Central memory CD8-positive, alpha-beta T cell (primary cell): ENCODE measurements around the gene ALK.

ENCODE experiments used
- ATAC-seq: fragments of 150-1000 bp; cut with Tn5 transposase; replicated peaks from 2 replicates; pipeline ENCODE4 v1.10.0; 2022; ENCODE audit warnings: mild to moderate bottlenecking, moderate FRiP score, moderate number of reproducible peaks; ENCODE audit not compliant: poor library complexity, severe bottlenecking; ENCODE audit errors: extremely low read depth
- DNase-seq, 2 donors: peaks; one replicate each; pipeline ENCODE4 v3.0.0; 2021; ENCODE audit warnings: low spot score in 2 of 2
- H3K27ac Mint-ChIP-seq: one replicate; pipeline ENCODE4 v1.8.0; 2022; ENCODE audit warnings: low read depth, mild to moderate bottlenecking, moderate library complexity, mixed read lengths
- H3K27me3 Mint-ChIP-seq: one replicate; pipeline ENCODE4 v1.8.0; 2022; ENCODE audit warnings: mixed read lengths
- H3K36me3 Mint-ChIP-seq: one replicate; pipeline ENCODE4 v1.8.0; 2022; ENCODE audit warnings: mild to moderate bottlenecking, moderate library complexity, mixed read lengths; ENCODE audit not compliant: insufficient read depth
- H3K4me1 Mint-ChIP-seq: one replicate; pipeline ENCODE4 v1.8.0; 2022; ENCODE audit warnings: mixed read lengths
- H3K4me3 Mint-ChIP-seq: one replicate; pipeline ENCODE4 v1.8.0; 2022; ENCODE audit warnings: mild to moderate bottlenecking, moderate library complexity, mixed read lengths
- H3K9me3 Mint-ChIP-seq: one replicate; pipeline ENCODE4 v1.8.0; 2022; ENCODE audit warnings: mixed read lengths

ALK gene

DNA sequence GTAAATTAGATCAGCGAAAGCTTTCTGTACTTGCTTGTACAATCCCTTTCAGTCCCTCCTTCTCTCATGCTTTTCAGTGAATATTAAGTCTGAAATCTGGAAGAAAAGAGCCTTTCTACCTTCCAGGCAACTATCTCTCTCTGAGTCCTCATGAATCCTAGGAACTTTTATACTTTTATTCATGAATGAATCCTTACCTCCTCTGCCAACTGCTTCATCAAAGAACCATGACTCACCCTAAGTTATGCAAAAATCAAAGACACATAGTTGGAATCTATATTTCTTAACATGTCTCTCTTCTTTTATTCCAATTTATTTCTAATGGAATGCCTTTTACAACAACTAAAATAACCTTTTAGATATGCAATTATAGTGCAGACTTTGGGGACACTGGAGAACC is 412.0 kb downstream of the ALK start:
- Mint-ChIP-seq H3K9me3 (peaks cover 7% of the 10 kb centered on the region), H3K4me1 (no peaks in the 10 kb centered on the region), H3K27me3 (peaks cover 22% of the 10 kb centered on the region), H3K27ac (no peak overlapping the region), H3K36me3 (peaks cover under 1% of the 10 kb centered on the region), H3K4me3 (no peak overlapping the region)
- ATAC-seq (no peak), DNase-seq (no peak)

DNA sequence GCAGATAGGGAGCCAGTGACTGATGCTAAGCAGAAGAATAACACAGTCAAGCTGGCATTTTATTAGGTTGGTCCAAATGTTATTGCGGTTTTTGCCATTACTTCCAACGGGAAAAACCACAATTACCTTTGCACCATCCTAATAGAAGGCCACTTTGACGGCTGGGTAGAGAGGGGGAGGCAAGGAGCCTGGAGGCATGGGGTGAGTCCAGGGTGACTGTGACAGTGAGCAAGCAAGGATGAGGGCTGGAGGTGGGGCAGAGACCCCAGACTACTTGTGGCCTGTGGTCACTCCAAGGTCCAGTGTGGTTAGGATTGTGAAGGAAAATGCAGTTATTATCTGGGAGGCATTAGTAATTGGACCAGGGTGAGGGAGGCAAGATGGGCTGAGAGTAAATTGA is 416.6 kb downstream of the ALK start:
- Mint-ChIP-seq H3K4me1 (no peaks in the 10 kb centered on the region), H3K4me3 (no peak overlapping the region), H3K36me3 (peaks cover 1% of the 10 kb centered on the region), H3K27me3 (peaks cover 39% of the 10 kb centered on the region), H3K27ac (no peak overlapping the region), H3K9me3 (no peaks in the 10 kb centered on the region)
- DNase-seq (no peak), ATAC-seq (no peak)

DNA sequence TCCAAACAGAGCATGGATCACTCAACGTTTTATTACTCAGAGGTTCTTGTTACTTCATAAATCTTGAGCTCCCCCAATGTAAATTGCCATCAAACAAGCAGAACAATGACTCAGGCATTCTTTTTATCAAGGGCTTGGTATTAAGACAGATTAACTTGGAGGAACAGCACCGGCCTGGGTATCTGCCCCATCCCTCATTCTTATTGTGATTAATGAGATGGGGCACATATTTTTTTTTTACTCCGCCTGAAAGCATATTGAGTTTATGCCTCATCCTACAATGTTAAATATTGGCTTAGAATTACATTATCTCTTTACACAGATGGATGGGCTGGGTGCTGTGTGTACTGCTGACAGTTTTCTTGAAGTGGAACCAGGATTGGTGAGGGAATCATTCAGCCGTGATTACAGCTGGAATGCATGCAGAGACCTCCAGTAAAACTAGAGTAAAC is 418.9 kb downstream of the ALK start:
- H3K27me3 Mint-ChIP-seq: peaks cover 43% of the 10 kb centered on the region
- H3K9me3 Mint-ChIP-seq: no peaks in the 10 kb centered on the region
- no peak for DNase-seq
- no peak overlapping the region for H3K4me3 Mint-ChIP-seq
- H3K4me1 Mint-ChIP-seq: no peaks in the 10 kb centered on the region
- peaks cover 1% of the 10 kb centered on the region for H3K36me3 Mint-ChIP-seq
- H3K27ac Mint-ChIP-seq: no peak overlapping the region
- ATAC-seq: no peak

DNA sequence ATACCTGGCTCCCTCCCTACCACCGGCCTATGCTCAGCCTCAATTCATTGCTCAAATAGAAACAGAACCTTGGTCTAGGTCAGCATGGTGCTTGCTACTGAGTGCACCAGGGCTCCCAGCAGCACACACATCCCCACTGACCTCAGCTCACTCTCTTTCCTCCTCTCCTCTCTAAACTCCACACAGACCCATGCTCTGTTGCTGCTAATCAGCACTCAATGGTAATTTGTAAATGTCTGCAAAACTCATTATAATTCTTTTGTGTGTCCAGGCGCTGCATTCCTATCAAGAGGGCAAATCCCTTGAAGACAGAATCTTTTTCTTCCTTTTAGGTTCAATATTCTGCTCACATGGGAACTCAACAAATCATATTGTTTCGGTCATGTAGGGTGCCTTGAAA is 424.0 kb downstream of the ALK start:
- H3K4me1 Mint-ChIP-seq: no peaks in the 10 kb centered on the region
- no peak for DNase-seq
- ATAC-seq: no peak
- H3K4me3 Mint-ChIP-seq: no peak overlapping the region
- no peaks in the 10 kb centered on the region for H3K9me3 Mint-ChIP-seq
- peaks cover 3% of the 10 kb centered on the region for H3K36me3 Mint-ChIP-seq
- no peak overlapping the region for H3K27ac Mint-ChIP-seq
- peaks cover 9% of the 10 kb centered on the region for H3K27me3 Mint-ChIP-seq

DNA sequence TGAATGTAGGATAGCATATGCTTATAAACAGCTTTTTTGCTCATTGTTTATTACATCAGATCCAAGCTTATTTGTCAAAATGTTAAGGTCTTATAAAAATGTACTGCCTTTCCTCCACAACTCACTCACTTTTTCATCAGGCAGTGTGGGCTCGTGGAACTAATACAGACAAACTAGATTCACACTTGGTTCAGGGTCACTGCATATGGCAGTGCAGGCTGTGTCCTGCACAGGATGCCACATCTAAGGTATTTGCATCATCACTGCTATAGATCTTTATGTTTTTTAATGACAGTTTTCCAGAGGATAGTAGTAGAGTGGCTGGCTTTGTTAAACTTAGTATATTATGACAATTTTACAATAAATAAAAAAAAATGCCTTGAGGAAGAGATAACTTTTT is 425.2 kb downstream of the ALK start:
- Mint-ChIP-seq H3K4me1 (no peaks in the 10 kb centered on the region), H3K36me3 (peaks cover 3% of the 10 kb centered on the region), H3K9me3 (no peaks in the 10 kb centered on the region), H3K27me3 (peaks cover 9% of the 10 kb centered on the region), H3K27ac (no peak overlapping the region), H3K4me3 (no peak overlapping the region)
- ATAC-seq (no peak), DNase-seq (no peak)

DNA sequence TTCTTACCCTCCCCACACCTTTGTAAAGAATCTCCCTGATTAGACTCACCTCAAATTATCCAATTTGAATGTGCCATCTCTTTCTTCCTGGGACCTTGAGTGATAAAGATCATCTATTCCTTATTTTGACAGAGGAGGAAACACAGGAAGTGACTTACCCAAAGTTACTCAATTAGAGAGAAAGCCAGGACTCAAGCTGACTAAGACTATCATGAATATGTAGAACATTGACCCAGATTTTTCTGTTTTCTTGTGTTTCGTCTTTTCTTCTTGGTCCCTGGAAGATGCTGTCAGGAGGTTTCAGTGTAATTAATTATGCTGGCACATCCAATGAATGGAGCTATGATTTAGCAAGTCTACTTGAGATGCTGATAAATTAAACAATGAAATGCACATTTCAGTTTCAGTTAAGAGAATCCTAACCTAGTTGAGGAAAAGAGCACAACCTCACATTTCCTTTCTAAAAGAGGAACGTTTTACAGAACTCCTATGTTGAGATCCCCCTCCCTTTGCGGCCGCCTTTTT is 425.8 kb downstream of the ALK start:
- Mint-ChIP-seq H3K27ac (no peak overlapping the region), H3K9me3 (no peaks in the 10 kb centered on the region), H3K4me1 (no peaks in the 10 kb centered on the region), H3K4me3 (no peak overlapping the region), H3K36me3 (peaks cover 3% of the 10 kb centered on the region), H3K27me3 (peaks cover 9% of the 10 kb centered on the region)
- ATAC-seq (no peak), DNase-seq (no peak)

DNA sequence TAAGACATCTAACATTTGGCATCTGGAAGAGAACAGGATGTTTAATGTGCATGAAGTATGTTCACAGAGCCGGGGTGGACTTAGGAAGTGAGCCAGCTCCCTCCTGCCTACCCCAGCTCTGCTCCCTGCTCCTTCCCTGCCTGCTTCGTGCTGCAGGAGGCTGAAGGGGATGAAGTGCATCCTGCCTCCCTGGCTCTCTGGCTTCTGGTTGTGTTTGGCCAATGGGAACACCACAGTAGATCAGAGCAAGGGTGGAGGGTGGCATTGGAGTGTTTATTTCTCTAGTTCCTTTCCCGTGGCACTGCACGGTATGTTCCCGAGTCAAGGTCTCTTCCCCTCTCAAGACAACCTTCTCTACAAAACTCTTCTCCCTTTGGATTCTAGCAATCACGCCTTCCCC is 426.3 kb downstream of the ALK start:
- ATAC-seq: no peak
- H3K4me3 Mint-ChIP-seq: no peak overlapping the region
- no peak for DNase-seq
- H3K27ac Mint-ChIP-seq: no peak overlapping the region
- H3K36me3 Mint-ChIP-seq: peaks cover 3% of the 10 kb centered on the region
- peaks cover 9% of the 10 kb centered on the region for H3K27me3 Mint-ChIP-seq
- H3K9me3 Mint-ChIP-seq: no peaks in the 10 kb centered on the region
- H3K4me1 Mint-ChIP-seq: no peaks in the 10 kb centered on the region

DNA sequence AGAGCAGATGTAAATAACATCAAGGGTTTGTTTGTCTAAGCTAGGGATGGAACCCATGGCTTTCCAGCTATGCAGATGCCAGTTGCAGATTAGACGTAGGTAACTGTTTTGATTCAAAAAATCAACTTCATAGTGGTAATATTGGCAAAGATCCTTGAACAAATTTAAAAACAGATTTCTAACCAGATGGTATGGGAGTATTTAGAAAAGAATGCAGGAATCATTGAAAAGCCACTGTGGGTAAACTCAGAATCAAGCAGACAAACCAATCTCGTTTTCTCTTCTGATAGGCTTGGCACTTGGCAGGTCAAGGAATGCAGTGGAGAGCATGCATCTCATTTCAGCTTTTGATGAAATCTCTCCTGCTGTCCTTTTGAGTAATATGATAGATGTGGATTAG is 428.7 kb downstream of the ALK start:
- DNase-seq: no peak
- H3K36me3 Mint-ChIP-seq: peaks cover 3% of the 10 kb centered on the region
- H3K9me3 Mint-ChIP-seq: no peaks in the 10 kb centered on the region
- ATAC-seq: no peak
- peaks cover 8% of the 10 kb centered on the region for H3K27me3 Mint-ChIP-seq
- H3K4me1 Mint-ChIP-seq: no peaks in the 10 kb centered on the region
- H3K4me3 Mint-ChIP-seq: no peak overlapping the region
- no peak overlapping the region for H3K27ac Mint-ChIP-seq

DNA sequence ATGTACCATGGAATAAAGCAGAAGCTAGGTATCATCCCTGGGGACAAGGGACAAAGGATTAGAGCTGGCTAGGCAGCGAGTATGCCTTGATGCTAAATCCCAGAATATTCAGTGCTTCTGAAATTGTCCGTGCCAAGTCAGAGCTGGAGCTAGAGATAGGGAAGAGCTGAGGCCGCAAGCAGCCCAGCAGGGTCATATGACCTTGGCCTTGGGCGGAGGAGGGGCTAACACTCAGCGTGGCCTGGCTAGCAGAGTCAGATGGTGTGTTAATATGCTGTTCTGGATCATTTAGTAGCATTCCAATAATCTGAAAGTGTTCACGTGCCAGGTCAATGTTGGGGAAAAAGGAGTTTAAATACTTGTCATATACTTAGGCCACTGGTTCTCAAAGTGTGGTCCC is 431.3 kb downstream of the ALK start:
- no peak overlapping the region for H3K4me3 Mint-ChIP-seq

DNA sequence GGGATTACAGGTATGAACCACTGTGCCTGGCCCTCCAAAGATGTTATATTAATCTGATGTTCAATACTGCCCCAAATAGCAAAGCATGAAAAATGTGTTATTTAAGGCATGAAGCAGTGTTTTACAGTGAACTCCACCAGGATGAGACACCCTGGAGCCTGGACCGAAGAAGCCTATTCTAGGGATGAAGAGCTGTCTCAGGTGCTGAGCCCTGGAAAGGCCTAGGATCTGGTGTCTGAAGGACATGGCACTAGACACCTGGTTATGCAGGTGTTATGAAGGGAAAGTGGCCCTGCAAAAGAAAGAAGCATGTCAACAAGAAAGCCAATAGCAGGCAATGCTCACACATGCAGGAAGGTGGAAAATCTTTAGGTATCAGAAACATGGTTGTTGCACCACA is 431.8 kb downstream of the ALK start:
- Mint-ChIP-seq H3K27ac (no peak overlapping the region), H3K9me3 (no peaks in the 10 kb centered on the region), H3K4me3 (no peak overlapping the region), H3K27me3 (peaks cover 26% of the 10 kb centered on the region), H3K36me3 (peaks cover 2% of the 10 kb centered on the region), H3K4me1 (no peaks in the 10 kb centered on the region)
- ATAC-seq: no peak
- DNase-seq: no peak

More for the DNA sequence above, 431.3 kb downstream of the ALK start:
- no peak overlapping the region for H3K27ac Mint-ChIP-seq
- H3K4me1 Mint-ChIP-seq: no peaks in the 10 kb centered on the region
- ATAC-seq (no peak), DNase-seq (no peak)
- H3K36me3 Mint-ChIP-seq: peaks cover 2% of the 10 kb centered on the region
- no peaks in the 10 kb centered on the region for H3K9me3 Mint-ChIP-seq
- peaks cover 24% of the 10 kb centered on the region for H3K27me3 Mint-ChIP-seq

DNA sequence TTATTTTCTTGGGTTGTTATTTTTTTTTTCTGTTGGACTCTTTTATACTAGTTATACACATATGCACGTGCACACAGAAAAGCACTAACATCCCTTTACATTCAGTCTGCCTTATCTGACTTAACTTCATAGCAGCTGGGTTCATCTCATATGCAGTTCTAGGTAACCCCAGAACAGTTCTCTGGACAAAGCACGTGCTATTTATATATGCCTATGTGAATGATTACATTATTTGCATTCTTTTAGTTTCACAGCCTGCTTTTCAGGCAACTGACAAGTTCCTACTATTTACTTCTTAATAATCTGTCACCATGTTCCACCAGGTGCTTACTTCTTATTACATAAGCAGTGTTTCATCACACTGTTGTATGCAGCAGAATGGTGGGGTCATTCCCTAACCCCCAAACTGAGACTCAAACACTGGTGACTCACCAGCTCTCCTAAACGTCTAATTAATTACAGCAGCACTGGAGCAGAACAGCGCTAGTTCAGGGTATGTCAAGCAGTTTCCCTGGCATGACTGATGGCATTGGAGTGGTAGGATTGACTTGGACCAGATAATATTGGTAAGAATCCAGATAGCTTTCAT is 433.3 kb downstream of the ALK start:
- no peak overlapping the region for H3K4me3 Mint-ChIP-seq
- peak overlapping the region; percentile 41 for H3K27ac Mint-ChIP-seq
- DNase-seq: no peak
- H3K4me1 Mint-ChIP-seq: no peaks in the 10 kb centered on the region
- H3K9me3 Mint-ChIP-seq: no peaks in the 10 kb centered on the region
- ATAC-seq: no peak
- no peaks in the 10 kb centered on the region for H3K36me3 Mint-ChIP-seq
- H3K27me3 Mint-ChIP-seq: peaks cover 26% of the 10 kb centered on the region

DNA sequence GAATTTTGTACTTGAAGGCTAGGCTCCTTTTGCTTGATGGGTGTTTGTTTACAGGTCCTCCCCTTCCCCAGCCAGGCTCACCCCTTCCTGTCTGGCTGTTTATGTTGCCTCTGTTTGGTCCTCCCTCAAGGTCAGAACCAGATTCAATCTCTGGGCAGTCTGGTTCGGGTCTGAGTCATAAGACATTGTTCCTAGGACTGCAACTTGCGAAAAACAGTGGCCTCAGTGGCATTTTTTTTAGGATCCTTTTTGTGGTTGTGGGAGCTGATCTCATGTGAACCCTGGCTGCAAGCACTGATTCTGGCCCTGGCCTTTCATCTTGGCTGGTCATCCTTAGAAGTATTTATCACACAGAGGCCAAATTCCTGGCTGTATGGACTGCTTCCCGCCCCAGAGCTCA is 435.8 kb downstream of the ALK start:
- no peak overlapping the region for H3K4me3 Mint-ChIP-seq
- H3K9me3 Mint-ChIP-seq: no peaks in the 10 kb centered on the region
- H3K27ac Mint-ChIP-seq: no peak overlapping the region
- H3K36me3 Mint-ChIP-seq: no peaks in the 10 kb centered on the region
- H3K4me1 Mint-ChIP-seq: no peaks in the 10 kb centered on the region
- H3K27me3 Mint-ChIP-seq: peaks cover 39% of the 10 kb centered on the region
- ATAC-seq (no peak), DNase-seq (no peak)

DNA sequence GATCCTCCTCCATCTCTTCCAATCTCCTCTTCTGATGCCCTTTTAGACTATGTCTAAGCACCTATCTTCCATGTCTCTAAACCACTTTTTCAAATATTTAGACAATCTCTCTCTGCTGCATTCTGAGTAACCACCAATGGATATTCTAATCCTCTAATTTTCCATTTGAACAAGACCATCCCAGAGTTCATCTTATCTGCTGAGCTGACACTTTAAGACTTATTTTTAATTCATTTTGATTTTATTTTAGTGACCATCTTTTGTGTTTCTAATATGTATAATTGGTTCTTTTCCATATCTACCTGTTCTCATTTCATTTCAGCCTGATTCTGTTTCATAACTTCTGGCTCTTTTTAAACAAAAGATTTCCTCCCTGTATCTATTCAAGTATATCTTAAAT is 436.3 kb downstream of the ALK start:
- peaks cover 44% of the 10 kb centered on the region for H3K27me3 Mint-ChIP-seq
- H3K4me1 Mint-ChIP-seq: no peaks in the 10 kb centered on the region
- no peak for ATAC-seq
- H3K9me3 Mint-ChIP-seq: no peaks in the 10 kb centered on the region
- no peak overlapping the region for H3K27ac Mint-ChIP-seq
- no peak for DNase-seq
- H3K4me3 Mint-ChIP-seq: no peak overlapping the region
- no peaks in the 10 kb centered on the region for H3K36me3 Mint-ChIP-seq
